ENCODE data around the gene KLHL29. TPM values are rescaled to one million over a fixed set of nuclear protein-coding genes. Genes with fewer than 3 reads are reported as not detected.

KLHL29 gene
- total RNA-seq, 1 donor from 2014 or later = 8.4 TPM

- peak; percentile 45 for DNase-seq
These were observed 129.2 kb downstream of the KLHL29 start for GRCh38 chr2:23513872-23514793.

- DNase-seq = no peak
These were observed 131.7 kb downstream of the KLHL29 start for GRCh38 chr2:23516520-23517256.

- DNase-seq = peak; percentile 64
These were observed 133.7 kb downstream of the KLHL29 start for GRCh38 chr2:23518481-23519333.

DNA sequence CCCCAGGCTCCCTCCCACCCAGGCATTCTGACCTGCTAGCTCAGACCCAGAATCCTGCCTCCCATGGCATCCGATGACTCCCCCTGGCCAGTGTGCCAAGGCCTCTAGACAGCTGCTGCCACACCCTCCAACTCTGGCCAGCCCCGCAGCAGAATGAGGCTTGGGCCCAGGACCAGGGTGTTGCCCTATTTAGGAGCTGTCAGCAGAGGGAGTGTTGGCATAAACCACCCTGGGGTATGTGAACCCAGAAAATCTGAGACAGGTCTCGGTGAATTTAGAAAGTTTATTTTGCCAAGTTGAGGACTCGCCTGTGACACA lies 134.3 kb downstream of the KLHL29 start:
- DNase-seq = peak; percentile 92

GRCh38 chr2:23520256-23520655 lies 135.3 kb downstream of the KLHL29 start:
- DNase-seq = no peak

DNA sequence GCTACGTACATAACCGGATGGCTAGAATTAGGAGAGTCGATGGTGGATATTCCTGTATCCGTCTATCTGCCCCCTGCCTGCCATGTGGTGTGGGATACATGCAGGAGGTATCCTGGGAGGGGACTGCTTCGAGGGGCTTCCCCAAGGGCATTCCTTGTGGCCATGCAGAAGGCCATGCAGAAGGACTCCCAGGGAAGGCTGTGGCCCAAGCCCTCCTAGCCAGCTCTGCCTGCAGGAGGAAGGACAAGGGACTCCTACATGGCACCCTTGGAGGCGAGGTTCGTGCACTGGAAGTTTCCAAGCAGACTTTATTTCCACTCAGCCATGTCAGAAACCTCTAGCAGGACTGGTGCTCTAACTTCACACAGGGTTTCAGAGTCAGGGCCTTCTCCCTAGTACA lies 136.1 kb downstream of the KLHL29 start:
- DNase-seq = no peak

DNA sequence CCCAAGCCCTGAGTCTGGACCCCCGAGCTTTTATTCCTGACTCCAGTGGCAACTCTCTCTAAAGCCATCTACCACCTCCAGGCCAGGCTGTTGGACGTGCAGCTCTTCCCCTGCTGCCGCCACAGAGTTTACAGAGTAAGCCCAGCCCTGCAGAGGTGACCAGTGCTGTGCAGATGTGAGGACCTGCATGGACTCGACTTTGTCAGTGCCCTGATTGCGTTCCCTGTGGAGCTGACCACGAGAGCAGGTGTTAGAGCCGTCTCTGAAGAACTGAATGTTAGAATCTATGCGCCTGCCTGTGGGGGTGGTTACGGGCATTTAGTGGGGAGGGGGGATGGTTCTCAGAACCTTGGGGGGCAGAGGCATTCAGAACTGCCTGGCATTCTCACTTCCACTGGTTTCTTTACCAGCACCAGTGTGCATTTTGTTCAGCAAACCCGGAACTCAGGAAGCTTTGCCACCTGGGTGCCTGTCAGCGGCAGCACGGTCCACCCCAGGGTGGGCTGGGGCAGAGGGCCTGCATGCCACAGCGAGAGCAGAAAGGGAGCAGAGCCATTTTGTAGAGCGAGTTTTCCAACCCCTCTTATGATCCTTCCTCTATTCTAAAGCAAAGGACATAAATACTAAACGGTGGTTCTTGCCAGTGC lies 137.9 kb downstream of the KLHL29 start:
- no peak for DNase-seq

DNA sequence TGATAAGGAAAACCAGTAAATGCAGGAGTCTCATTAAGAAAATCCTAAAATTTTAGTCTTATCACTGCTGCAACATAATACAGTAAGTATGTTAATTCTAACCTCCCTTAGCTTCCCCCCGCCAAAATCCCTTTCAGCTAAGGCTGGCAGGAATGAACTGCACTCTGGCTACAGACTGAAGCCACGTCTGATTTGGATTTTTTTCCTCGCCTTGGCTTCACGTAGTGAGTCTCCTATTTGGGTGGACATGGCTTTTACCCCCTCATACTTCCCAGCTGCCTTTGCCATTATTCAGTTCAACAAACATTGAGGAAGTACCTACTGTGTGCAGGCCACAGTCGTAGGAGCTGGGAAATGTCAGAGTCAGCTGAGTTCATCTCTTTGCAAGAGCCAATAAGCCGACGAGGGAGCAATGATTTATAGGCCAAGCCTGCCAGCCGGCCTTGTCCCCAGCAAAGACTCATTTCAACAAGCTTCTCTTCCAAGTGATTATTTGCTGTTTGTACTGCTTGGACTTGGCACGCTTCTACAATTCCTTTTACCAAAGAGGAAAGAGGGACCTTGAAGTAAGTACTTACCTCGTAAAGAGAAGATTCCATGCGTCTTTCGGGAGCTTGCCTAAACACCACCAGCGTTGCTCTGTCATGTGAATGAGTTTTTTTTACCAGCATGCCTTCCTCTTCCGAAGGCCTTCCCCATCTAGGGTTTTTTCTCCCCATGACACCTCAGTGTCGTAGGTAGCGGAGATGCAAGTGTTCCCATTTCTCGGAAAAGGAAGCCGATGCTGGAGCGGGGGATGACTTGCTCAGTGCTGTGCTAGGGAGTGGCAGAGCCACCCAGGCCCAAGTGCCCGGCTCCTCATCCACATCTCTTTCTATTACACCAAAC lies 138.6 kb downstream of the KLHL29 start:
- DNase-seq = peak; percentile 44

DNA sequence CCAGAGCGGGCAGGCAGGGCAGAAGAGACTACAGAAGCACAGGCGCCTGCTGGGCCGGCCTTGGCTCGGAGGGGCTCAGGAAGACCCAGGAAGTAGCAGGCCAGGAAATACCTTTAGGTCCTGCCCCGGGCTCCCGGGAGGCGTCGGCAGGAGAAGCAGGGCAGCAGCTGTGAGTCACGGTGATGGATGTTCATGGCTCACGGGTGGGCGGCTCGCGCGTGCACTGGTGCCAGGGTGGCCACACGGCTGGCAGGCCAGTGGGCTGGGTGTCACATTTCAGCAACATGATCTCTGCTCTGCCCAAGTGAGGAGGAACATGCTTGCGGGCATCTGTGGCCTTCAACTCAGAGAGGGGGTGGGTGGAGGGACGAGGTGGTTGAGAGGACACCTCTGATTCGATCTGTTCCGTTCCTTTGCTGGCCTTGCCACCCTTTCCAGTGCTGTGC lies 139.3 kb downstream of the KLHL29 start:
- DNase-seq = peak; percentile 90

DNA sequence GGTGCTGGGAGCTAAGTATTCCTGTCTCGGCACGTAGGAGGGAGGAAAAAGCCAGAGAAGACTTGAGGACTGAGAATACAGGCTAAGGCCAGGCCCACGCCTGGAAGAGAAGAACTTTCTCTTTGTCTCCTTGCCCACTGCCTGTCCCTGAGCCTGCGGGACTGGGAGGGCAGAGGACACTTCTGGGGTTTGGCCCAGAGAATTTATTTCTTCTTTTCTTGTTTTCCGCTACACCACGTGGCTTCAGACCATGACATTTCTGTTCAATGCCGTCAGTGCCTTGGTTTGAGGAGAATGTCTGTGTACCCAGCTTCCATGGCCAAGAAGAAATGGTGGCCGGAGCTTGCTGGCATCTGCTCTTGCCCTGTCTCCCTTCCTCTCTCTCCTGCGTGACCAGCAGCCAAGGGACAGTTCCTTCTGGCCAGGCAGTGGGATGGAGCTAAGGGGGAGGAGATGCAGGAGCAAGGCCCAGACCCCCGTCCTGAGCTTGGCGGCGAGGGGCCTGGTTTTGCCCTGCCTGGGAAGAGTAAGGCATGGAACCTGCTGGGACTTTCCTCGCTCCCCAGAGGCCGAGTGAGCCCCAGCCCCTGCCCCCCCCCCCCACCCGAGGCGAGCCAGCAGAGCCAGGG lies 140.3 kb downstream of the KLHL29 start:
- DNase-seq = no peak

DNA sequence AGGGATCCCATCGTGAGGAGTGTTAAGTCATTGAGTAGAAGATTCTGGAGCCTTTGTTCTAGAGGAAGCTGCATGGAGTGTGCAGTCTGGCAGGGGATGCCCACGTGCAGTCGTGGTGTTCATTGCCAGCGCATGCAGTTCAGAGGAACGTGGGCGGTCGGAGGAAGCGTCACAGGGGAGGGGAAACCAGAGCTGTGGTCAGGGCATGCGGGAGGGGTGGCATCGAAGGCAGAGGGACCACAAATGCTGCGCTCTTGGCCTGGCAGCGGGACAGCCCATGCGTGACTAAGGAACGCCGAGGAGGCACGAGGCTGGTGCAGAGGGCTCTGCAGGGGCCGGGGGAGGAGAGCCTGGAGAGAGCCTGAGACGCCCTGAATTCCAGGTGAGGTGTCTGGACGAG lies 141.1 kb downstream of the KLHL29 start:
- no peak for DNase-seq

GRCh38 chr2:23526835-23527790 lies 142.1 kb downstream of the KLHL29 start:
- no peak for DNase-seq

- DNase-seq = no peak
These were observed 143.2 kb downstream of the KLHL29 start for GRCh38 chr2:23528171-23528570.

DNA sequence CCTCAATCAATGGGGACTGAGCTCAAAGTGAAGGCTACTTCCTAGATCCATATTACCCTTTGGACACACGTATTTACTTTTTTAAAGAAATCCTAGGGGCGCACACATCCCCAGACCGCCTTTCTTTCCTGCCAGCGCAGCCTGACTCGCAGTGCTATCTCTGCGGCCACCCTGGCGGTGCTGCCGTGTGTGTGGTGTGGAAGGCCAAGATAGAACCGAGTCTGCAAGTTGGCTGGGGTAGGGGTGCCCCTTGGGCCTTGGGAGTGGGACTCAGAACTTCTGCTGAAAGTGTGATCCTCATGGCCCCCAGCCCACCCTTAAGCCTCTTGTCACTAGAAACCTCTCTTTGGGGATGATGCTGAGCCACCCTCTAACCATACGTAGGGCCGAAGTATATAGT lies 143.7 kb downstream of the KLHL29 start:
- no peak for DNase-seq

GRCh38 chr2:23529659-23530058 lies 144.7 kb downstream of the KLHL29 start:
- no peak for DNase-seq

GRCh38 chr2:23530206-23530908 lies 145.4 kb downstream of the KLHL29 start:
- no peak for DNase-seq

GRCh38 chr2:23530909-23531276 lies 145.9 kb downstream of the KLHL29 start:
- no peak for DNase-seq

- no peak for DNase-seq
These were observed 146.3 kb downstream of the KLHL29 start for GRCh38 chr2:23531280-23531679.

DNA sequence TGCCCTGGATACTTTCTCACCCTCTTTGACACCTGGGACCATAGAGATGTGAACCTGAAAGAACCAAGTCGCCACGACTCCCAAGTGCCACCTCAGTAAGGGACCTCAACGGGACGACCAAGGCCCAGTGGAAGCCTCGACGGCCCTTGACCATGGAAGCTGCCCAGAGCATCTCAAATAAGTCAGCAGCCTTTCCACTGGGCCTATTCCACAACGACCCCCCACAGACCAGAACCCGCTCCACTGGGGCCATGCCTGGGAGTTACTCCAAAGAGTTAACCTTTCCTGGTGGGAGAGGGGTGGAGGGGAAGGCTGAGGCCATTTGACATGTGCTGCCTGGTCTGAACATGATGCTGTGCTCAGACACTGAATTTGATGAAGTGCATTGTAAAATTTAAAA lies 146.9 kb downstream of the KLHL29 start:
- DNase-seq = no peak

Data from tongue (tissue), 2 donors.